Amniotic stem cell (primary cell): ENCODE results near the gene ARHGAP23.

Experiments used
- DNase-seq: peaks from one replicate; lab custom pipeline; 2025; lab: John Stamatoyannopoulos, UW

The ARHGAP23 gene

GRCh38 chr17:38551121-38551520 lies 122.9 kb downstream of the ARHGAP23 start:
- no peak for DNase-seq

DNA sequence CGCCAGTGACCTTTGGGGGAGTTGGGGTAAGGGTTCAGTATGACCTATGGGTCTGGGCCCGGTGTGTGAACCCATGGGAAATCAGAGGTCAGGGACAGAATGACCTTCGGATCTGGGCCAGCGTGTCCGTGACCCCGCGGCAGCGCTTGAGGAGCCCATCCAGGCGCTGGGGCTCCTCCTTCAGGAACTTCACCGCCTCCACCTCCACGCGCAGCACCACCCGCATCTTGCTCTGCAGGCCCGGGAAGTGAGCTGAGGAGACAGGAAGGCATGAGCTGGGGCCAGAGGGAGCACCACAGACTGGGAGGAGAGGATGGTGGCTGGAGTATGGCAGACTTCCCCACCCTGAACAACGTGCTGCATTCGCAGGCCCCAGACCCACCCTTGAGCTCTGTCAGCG lies 124.1 kb downstream of the ARHGAP23 start:
- DNase-seq, result no peak

GRCh38 chr17:38554430-38555350 lies 126.4 kb downstream of the ARHGAP23 start:
- DNase-seq, result no peak

GRCh38 chr17:38556239-38556638 lies 128.0 kb downstream of the ARHGAP23 start:
- DNase-seq, result no peak

DNA sequence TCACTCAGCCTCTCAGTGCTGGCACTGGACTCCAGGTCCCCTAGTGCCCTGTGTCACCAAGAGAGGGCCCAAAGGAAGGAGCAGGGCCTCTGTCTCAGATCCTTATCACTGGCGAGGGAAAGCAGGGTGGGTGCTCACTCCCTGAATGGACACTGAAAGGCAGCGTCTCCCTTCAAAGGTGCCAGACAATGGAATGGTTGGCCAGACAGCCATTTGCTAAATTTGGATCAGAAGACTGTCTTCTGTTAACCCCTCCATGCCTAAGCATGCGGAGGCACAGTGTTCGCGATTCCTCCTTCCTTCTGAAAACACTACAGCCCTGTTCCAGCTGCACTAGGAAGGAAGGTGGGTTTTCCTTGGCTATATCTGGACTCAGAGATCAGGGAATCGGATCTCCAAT lies 129.1 kb downstream of the ARHGAP23 start:
- no peak for DNase-seq

- peak; percentile 73 for DNase-seq
Measured at GRCh38 chr17:38557836-38558727, 129.8 kb downstream of the ARHGAP23 start.

- DNase-seq, result no peak
Measured at GRCh38 chr17:38558728-38559050, 130.4 kb downstream of the ARHGAP23 start.

GRCh38 chr17:38559051-38559879 lies 131.0 kb downstream of the ARHGAP23 start:
- no peak for DNase-seq

GRCh38 chr17:38559880-38560230 lies 131.6 kb downstream of the ARHGAP23 start:
- DNase-seq, result no peak

DNA sequence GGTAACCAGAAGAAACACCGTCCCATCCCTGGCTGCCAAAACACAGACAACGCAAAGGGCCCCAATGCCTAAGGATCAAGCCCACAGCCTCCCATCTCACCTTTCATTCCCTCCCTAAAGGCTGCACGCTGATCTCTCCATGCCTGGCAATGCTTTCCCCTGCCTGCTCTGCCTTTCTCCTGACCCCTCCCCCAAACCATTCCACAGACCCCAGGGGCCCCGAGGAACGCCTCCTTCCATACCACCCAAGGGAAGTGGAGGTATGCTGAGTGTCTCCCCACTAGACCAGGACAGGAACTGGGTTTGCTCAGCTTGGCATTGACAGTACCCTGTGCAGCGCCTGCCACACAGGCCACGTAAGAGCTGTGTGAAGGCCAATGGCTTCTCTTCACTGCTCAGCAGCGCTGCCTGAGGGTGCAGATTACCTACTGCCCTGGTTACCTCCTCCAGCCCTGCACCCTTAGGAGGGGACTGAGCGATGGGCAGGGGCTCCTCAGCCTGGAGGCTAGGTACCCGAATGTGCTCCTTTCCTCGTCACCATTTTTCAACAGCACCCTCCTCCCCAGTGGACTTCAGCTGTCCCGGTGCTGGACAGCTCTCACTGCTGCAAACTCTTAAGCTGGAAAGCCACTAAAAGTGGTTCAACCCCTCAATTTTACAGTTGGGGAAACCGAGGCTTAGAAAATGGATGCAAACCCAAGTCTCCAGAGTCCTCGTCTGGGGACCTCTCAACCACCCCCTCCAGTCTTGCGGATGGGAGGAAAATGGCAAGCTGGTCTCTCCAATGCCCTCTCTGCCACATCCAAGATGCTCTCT lies 132.4 kb downstream of the ARHGAP23 start:
- DNase-seq, result no peak

DNA sequence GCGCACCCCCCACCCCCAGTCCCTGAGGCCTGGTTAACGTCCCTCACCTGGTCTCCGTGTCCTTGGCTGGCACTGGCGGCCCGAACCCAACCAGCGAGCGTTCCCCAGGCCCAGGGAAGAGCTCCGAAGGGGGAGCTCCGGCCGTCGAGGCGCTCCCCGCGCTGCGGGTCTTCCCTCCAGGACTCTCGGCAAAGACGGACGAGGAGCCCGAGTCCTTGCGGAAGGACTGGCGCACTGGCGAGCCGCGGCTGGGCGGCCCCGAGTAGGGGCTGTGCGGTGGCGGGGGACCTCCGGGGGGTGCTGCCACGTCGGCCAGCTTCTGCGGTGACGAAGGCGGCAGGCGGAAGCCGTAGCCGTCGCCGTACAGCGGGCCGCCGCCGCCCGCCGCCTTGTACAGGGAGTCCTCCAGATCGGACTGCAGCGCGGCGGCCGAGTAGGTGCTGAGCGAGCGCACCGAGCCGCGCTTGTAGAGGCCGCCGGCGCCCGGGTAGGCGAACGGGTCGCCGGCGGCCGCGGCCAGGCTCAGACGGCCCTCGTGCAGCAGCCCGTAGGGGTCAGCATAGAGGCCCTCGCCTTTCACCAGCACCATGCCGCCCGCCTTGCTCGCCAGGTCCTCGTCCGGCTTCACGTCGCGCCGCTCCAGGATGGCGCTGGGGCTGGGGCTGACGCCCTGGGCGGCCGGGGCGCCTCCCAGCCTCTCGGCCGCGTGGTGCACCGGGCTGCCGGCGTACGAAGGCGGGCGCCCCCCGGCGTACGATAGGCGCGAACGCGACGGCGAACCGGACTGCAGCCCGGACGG lies 133.4 kb downstream of the ARHGAP23 start:
- DNase-seq, result no peak
